Stimulated activated CD4-positive, alpha-beta T cell treated with anti-CD3 and anti-CD28 coated beads, Interleukin-12 subunit alpha, Interleukin-12 subunit beta, amount 100 ng/mL, for 24 hours (primary cell): ENCODE data around the gene CPXM2.

Source experiments
- DNase-seq, 2 experiments: peaks; one replicate each; pipeline ENCODE4 v3.0.0-alpha.2; 2020; ENCODE audit warnings: low read depth in 2 of 2

Gene CPXM2

DNA sequence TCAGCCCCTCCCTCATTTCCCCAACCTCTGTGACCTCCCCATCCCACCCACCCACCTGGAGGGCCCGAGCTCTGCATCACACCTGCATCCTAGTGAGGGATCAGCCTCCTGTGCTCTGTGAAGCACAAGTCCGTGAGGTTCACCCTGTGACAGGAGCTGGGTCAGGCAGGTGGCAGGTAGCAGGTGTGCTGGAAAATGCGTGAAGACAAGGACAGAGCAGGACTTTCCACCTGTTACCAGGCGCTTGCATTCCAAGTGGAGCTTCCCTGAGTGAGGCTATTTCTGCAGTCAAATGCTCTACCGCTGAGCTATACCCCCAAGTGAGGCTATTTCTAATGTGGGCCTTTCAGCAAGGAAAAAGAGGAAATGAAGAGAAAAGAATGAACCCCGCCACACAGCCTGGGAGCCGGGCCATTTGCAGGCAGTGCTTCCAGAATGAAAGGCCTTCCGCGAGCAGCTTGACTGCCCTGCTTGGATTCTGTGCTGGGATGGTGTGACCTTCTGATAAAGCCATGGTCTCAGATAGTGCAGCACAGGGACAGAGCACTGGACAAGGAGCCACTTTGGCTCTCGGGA, 13.3 kb upstream of the CPXM2 start:
- no peak for DNase-seq

DNA sequence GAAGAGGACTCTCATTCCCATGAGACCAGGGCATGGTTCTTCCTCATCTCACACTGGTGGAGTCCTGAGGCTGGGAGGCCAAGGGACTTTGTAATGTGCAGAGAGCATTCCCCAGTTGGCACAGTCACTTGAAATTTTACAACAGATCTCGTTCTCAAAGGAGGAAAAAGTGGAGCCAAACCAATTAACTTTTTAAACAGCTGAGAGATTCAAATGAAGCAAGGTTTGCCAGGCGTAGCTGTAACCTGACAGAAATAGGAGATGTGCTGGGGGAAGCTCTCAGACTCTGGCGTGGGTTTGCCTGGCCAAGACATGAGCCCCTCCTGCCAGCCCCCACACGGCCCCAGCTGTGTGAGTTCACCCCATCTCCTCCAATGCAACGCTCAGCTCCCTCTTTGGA, 12.0 kb upstream of the CPXM2 start:
- DNase-seq = no peak

DNA sequence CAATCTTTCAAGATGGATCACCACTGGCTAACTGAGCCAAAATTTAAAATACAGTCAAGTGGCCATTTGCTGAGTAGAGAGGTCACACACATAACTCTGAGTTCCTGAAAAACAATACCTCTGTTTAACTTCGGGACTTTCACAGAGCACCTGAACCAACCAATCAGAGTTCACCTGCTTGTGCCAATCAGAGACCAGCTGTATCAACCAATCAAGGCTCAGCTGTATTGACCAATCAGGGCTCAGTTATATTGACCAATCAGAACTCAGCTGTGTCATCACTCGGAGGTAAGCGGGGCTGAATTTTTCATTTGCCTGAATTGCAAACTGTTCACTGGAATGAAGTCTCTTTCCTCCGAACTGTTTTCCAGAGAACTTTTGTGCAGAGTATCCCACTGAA, 10.0 kb upstream of the CPXM2 start:
- DNase-seq = no peak

DNA sequence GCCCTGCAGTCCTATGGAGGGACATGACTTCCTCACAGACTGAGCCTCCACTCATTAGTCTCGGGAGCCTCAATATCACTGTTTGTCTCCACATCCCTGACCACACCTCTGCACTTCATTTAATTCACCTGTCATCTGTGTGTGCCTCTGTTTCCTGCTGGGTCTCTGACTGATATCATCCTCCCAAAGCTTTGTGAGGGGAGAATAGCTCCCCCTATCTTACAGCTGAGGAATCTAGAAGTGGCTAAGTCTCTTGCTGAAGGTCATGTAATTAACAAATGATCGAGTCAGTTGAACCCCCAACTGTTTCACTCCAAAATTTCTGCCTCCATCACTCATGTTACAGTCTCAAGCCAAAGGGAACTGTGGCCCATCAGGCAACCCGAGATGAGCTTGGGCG, 5.5 kb upstream of the CPXM2 start:
- no peak for DNase-seq

DNA sequence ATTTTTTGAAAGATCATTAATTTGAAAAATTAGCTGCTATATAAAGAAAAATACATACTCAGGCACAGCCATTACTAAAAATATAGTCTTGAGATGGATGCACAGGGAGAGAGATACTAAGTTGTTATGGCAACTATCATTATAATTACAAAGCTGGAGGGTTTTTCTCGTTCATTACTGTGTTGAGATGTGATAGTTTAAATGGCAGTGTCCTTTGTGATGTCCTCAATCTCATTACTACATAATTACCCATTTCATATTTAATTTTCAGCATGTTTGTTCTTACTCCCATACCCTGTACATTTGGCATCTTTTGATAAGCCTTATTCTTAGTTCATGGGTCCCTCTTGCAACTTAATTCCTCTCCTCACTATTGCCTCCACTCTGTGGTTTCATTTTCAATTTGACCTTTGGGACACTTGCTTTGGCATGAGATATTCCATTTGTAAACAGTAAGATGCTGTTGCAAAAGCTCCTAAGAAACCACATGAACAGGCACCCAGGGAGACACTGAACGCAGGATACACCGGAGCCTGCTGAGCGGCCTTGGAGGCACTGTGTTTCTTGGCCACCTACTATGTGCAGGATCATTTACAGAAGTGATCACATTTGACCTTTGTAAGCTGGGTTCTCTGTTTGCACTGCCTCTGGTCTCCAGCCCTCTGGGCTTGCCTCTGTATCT, 4.8 kb upstream of the CPXM2 start:
- DNase-seq = no peak

DNA sequence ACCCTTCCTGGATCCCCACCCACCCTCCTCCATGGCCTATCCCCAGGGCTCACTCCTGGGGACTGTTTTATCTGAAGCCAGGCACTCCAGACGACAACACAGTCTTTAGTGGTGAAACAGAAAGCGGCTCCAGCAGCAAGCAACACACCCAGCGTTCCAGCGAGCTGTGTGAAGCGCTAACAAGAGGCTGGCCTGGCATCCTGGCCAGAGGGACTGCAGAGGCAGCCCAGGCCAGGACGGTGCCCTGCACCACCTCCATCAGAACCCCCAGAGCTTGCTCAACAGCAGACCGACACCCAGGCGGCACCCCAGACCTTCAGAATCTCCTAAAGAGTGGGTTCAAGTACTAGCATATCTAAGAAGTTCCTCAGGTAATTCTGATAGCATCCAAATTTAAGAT, 2.0 kb upstream of the CPXM2 start:
- no peak for DNase-seq

DNA sequence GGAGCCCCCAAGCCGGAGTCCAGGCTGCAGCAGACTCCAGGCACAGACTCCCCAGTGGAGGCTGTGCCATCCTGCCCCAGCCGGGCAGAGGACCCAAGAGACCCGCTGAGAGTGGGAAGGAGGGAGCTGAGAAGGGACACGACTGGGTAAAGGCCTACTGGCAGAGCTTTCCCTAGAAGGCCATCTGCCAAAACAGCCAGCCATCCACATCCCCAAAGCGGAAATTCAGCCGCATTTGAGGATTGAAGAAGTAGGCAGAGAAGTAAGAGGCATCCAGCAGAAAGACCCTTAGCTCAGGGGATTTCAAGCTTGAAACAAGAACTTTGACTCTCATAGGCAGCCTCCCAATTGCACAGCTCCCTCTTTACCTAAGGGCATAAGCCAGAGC, 857 bp downstream of the CPXM2 start:
- no peak for DNase-seq

DNA sequence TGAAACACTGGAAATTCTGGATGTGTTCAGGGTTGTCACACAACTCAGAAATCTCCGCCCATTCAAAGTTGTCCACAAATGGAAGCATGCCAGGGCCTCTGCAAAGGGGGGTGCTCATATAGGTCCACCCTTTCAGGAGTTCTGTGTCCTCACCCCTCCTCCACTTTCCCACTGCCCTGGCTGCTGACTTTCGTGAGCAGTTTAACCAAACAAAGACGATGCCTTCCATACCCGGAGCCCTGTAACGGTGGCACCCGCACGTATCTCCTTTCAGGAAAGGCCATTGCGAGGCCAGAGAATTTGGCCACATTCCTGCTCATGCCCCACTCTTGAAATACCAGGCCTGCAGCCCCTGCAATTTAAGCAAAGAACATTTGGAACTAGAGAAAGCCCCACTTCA, 1.4 kb downstream of the CPXM2 start:
- DNase-seq = no peak

DNA sequence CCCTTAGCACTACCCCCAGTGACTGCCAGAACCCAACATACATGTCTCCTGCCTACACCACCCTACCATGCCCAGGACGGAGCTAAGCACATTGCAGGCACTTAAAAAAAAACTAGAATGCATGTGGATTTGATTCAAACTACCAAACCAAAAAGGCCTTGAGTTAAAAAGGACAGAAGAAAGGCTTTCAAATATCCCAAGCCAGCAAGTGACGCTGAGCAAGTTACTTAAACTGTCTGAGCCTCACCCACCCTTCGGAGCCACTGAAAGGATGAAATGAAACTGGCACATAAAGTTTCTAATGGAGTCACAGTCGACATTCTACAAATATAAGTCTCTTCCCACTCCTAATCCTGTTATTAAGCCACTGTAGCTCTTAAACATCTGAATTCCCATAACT, 1.8 kb downstream of the CPXM2 start:
- no peak for DNase-seq

DNA sequence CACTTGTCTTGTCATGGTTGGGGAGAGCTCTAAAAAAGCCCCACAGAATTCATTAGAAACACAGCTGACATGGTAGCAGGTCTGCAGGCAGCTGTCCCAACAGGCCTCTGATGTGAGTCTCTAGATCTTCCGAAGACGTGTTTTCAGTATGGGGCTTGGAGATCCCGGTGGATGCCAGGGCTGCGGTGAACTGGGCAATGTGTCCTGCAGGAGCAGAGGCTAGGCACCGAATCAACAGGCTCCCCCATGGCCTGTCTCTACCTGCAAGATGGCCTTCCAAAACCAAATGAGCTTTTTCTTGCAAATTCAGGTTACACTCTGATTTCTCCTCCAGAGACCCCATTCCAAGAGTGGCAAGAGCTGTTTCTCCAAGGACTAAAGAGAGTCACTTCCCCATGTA, 2.9 kb downstream of the CPXM2 start:
- DNase-seq = no peak

DNA sequence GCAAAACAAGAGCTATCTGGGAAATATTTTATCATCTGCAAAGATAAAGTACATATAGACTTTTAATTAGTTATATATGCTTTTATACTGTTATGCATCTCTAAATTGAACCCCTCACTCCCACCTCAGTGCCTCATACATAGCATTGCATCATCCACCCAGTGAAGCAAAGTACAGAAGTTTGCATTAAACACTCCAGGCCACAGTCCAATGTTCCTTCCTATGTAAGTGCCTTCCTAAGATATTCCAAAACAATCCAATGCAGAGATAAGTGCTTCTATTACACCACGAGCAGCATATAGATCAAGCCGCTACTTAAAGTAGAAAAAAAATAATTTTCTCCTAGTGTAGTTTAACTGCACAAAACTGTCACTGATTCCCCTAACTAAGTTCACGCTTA, 3.4 kb downstream of the CPXM2 start:
- DNase-seq = no peak

DNA sequence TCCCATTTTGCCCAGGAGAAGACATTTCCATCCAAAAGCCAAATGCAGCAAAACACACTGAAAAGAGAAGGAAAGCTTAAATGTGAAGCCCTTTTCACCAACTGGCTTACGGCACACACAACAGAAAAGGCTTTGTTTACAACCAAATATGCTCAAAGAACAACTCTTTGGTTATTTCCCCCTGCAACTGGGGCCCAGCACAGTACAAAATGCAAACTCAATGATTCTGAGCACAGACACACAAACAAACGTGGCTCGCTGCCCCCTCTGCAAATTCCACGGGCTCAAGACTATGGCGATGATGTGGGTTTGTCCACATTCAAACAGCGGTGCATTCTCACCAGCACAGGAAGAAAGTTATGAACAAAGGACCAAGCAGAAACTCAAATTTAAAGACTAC, 5.3 kb downstream of the CPXM2 start:
- no peak for DNase-seq

DNA sequence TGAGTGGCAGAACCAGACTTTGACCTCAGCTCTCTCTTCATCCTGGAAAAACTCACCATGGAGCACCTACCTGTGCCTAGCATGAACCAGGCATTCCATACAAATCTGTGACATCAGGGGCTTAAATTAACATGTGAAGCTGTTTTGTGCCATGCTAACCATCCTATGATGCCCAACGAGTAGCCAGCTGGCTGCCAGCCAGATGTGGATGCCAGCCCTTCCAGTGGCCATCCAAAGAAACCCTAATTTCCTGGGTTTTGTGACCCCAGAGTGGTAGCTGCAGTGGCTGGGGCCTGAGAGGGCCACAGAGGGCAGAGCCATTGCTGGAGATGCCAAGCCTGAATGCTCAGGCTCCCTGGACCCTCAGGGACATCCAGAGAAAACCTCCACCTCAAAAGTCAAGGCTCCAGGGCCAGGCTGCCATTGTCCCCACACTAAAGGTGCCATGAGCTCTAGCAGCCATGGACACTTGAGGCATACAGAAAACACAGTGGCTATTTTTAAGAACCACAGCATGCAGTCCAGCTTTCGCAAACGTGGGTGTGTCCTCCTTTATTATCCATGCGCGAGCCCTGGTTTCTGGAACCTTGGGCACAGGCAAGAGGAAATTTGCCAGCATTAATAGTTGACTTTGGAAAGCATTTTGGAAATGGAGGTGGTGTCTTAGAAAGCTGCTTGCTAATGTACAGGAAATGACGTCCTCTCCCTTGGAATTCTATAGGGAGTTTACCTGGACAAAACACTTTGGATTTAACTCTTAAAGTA, 6.0 kb downstream of the CPXM2 start:
- no peak for DNase-seq

DNA sequence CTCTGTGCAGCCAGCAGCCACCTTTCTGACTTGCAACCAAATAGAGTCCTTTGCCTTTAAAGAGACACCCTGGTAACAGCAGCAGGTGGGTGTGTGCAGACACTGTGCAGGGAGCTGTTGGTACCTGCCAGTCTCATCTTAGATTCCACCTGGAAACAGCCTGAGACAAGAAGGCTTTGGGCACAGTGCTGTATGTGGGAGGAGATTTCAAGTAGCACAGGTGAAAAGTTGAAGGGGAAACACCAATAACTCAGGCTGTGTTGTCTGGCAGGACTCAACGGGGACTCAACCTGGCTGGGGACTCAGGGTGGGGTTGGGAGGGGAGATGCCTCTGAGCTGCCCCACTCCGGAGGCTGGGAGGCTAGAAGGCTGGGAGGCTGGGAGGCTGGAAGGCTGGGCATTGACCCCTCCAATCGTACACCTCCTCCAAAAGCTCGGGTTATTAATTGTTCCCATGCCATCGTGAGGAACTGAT, 6.7 kb downstream of the CPXM2 start:
- no peak for DNase-seq

DNA sequence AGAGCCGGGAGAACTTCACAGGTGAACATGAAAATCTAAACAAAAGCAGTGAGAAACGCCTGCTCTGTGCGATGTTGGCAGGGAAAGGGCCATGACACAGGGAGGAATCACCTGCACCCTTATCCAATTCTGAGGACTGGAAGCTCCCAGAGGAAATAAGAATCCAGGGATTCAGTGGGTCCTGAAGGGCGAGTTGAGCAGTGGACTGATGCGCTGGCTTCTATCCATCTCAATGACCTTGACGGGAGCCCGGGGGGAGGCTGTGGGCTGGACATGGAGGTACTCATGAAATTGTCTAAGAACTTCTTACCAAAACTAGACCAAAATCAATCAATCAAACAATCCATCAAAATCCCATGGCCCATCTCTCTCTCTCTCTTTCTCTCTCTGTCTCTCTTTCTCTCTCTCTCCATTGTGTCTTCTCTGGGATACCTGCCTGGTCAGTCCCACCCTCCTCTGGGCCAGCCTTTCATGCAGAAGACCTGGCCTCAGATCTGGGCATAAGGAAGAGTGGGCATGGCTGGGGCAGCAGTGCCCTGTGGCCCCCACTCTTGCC, 7.2 kb downstream of the CPXM2 start:
- DNase-seq = no peak

DNA sequence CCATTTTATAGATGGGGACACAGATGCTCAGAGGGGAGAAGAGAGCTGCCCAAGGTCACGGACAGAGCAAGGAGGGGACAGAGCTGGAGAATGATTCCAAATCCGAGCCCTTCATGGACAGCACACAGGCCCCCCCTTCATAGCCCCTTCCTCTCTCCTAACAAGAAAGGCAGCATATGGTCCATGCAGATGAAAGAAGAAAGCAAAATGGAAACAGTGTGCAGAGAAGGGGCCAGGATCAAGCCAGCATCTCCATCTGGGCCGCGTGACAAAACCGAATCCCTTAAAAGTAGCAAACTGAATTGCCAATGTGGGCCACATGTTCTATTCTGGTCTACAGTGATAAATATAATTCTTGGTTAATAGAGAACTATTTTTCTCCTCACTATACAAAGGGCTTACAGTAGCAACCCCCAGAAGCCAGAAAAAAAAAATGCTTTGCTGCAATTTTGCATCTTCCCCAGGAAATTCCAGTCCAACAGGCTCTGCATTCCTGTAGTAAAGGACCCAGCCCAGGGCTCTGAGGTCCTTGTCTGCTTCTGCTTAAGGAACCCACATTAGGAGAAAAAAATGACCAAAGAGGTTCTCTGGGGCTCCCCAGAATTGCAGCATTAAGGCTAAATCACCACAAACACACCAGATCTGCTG, 7.8 kb downstream of the CPXM2 start:
- DNase-seq = no peak

DNA sequence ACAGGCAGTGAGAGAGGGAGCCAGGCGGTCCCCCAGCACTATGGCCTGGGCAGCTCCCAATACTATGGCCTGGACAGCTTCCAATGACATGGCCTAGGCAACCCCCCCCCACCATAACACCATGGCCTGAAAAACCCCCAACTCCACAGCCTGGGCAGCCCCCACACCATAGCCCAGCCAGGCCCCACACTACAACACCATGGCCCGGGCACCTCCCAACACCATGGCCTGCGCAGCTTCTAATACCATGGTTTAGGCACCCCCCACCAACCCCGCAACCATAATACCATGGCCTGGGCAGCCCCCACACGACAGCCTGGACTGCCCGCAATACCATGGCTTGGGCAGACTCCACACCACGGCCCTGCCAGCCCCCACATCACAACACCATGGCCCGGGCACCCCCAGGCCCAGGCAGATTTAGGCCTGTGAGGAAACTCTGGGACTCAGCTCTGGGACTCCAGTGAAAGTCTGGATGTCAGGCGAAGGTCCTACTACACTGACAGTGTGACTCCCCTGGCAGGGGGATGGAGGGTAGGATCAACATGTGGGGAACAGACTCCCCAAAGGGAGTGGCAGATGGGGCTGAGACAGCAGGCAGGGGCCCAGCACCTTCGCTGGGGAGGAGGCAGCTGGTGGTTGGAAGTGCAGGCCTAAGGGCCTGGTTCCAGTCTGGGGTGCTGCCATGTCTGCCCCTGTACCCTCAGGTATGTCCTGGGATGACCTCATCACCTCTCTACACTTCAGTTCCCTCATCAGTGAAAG, 8.7 kb downstream of the CPXM2 start:
- no peak for DNase-seq

DNA sequence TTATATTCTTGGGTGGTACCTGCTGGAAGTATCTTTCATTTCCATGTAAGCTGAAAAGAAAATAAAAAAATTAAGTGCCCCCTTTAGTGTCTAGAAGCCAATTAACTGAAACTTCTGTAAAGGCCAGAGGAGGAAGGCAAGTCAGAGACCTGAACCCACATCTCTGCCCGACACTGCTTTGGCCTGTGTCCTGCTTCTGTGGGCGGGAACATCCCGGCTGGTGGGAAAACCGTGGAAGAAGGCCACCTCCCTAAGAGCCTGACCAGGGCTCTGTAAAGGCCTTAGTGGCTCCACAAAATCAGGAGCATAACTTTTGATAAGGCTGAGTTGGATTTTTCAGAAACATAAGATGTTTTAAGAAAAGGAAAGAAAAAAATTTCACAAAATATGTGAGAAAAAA, 9.4 kb downstream of the CPXM2 start:
- no peak for DNase-seq

DNA sequence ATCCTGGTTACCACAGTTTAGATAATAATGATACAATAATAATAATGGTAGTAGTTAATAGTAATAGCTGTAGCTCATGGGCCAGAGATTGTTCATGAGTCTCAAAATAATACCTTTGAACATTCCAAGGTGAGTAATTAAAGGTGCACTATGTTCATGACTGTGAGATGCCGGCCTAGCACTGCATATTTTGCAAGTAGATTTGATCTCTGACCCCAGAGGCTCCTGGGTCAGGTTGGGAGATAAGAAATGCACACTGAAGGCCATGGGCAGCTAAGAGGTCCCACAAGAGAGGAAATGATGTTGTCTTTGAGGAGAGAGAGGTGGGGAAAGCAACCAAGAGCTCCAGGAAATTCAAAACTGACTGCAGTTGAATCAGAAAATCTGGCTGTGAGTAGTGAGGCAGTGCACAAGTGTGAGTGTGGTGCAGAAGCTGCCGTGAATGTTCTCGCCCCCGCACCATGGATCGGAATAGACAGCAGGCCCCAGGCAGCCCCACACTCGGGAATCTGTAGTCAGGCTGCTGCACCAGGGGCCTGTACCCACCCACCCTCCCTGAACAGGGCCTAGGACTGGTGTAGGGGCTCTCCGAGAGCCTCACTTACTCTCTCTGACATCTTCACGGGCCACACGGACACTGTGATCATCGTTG, 11.9 kb downstream of the CPXM2 start:
- no peak for DNase-seq

DNA sequence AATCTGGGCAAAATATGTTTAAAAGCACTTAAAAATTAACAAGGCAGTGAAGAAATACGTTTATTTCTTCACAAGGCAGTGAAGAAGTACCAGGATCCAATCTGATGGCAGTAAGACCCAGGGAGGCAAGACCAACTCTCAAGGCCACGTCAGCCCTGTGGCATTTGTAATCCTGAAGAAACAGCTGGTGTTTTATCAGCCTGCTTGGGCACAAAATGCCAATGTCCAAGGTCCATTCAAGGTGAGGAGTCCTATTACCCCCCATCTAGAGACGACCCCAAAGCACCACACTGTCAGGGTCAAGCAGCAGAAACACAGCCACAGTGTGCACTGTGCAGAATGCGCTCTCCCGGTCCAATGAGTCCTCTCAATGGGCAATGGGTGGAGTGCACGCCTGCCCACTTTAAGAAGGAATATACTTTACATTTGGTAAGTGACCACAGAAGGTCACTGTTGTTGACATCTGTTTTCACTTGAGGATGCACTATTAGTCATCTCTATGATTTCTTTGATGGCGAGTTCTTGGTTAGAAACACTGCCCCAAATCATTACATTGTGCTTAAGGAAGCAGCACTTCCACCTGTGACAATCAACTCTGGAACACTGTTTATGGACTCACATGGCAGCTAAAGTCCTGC, 12.8 kb downstream of the CPXM2 start:
- DNase-seq = no peak

DNA sequence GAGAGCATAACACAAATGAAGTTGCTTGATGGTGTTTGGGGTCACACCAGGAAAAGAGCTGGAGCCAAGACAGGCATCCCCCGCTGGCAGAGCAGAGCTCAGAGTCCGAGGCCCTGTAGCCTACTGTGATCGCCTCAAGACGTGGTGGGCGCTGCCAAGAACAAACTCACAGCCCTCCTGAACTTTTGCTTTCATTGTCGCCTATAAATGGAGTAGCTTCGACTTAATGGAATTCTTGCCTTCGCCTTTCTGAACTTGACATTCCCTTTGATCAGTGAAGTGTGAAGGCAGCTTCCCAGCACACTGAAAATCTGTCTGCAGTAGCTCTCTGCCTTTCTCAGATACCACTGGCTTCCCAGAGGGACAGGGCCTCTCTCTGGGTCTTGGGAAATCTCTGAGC, 21.3 kb downstream of the CPXM2 start:
- no peak for DNase-seq
